Measurements from ENCODE around the gene SPRED2.

SPRED2 gene

DNA sequence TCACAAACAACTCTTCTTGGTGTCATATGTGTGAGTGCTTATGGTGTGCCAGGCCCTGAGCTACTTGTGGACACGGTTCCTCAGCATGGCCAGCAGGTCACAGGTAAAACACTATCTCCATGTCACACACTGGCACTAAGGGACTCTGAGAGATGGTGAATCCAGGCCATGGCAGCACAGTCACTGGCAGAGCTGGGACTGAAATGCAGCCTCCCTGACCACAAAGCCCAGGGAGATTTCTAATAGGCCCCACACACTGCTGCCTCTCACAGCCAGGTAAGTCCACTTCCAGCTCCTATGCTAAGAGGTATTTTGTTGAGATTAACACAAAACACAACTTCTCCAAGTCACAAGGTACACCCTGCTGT is 112.7 kb downstream of the SPRED2 start:
- ATAC-seq = no peak; the same call in 2 of the 3 replicates
- TF ChIP-seq BACH2 (CRISPR knock-in tag; IDR thresholded peaks at IDR 0.05; ENCODE audit: borderline replicate concordance) (no peak), TCF4 (CRISPR knock-in tag; IDR thresholded peaks at IDR 0.05; ENCODE audit: borderline replicate concordance) (no peak), SNAI2 (CRISPR knock-in tag; IDR thresholded peaks at IDR 0.05) (no peak), ZNF70 (CRISPR knock-in tag; IDR thresholded peaks at IDR 0.05) (no peak), CREB5 (CRISPR knock-in tag; IDR thresholded peaks at IDR 0.05; ENCODE audit: low read depth) (no peak), PPARA (CRISPR knock-in tag; IDR thresholded peaks at IDR 0.05; ENCODE audit: borderline replicate concordance) (no peak), RARB (CRISPR knock-in tag; IDR thresholded peaks at IDR 0.05) (no peak), OSR1 (CRISPR knock-in tag; IDR thresholded peaks at IDR 0.05) (no peak), CSDC2 (CRISPR knock-in tag; IDR thresholded peaks at IDR 0.05) (no peak), ESRRG (CRISPR knock-in tag; IDR thresholded peaks at IDR 0.05) (no peak), ISL1 (CRISPR knock-in tag; IDR thresholded peaks at IDR 0.05) (no peak)
- TF ChIP-seq, protein P1, sequence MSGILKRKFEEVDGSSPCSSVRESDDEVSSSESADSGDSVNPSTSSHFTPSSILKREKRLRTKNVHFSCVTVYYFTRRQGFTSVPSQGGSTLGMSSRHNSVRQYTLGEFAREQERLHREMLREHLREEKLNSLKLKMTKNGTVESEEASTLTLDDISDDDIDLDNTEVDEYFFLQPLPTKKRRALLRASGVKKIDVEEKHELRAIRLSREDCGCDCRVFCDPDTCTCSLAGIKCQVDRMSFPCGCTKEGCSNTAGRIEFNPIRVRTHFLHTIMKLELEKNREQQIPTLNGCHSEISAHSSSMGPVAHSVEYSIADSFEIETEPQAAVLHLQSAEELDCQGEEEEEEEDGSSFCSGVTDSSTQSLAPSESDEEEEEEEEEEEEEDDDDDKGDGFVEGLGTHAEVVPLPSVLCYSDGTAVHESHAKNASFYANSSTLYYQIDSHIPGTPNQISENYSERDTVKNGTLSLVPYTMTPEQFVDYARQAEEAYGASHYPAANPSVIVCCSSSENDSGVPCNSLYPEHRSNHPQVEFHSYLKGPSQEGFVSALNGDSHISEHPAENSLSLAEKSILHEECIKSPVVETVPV (CRISPR knock-in tag; IDR thresholded peaks at IDR 0.05) = no peak

- no peak for TF ChIP-seq CSDC2 (CRISPR knock-in tag; IDR thresholded peaks at IDR 0.05)
- TF ChIP-seq, protein P2, sequence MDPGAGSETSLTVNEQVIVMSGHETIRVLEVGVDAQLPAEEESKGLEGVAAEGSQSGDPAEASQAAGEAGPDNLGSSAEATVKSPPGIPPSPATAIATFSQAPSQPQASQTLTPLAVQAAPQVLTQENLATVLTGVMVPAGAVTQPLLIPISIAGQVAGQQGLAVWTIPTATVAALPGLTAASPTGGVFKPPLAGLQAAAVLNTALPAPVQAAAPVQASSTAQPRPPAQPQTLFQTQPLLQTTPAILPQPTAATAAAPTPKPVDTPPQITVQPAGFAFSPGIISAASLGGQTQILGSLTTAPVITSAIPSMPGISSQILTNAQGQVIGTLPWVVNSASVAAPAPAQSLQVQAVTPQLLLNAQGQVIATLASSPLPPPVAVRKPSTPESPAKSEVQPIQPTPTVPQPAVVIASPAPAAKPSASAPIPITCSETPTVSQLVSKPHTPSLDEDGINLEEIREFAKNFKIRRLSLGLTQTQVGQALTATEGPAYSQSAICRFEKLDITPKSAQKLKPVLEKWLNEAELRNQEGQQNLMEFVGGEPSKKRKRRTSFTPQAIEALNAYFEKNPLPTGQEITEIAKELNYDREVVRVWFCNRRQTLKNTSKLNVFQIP (CRISPR knock-in tag; IDR thresholded peaks at IDR 0.05; ENCODE audit: borderline replicate concordance, low read depth) = no peak
- no peak for TF ChIP-seq ZFP3 (CRISPR knock-in tag; IDR thresholded peaks at IDR 0.05)
- no peak for TF ChIP-seq GLIS3 (CRISPR knock-in tag; IDR thresholded peaks at IDR 0.05)
- no peak for TF ChIP-seq ESRRG (CRISPR knock-in tag; IDR thresholded peaks at IDR 0.05)
- no peak for TF ChIP-seq BACH2 (CRISPR knock-in tag; IDR thresholded peaks at IDR 0.05; ENCODE audit: borderline replicate concordance)
- TF ChIP-seq, protein P1 (CRISPR knock-in tag; IDR thresholded peaks at IDR 0.05) = no peak
- no peak for TF ChIP-seq ZC3H10 (CRISPR knock-in tag; IDR thresholded peaks at IDR 0.05)
- TF ChIP-seq CREB5 (CRISPR knock-in tag; IDR thresholded peaks at IDR 0.05; ENCODE audit: low read depth) = no peak
- TF ChIP-seq ZNF565 (CRISPR knock-in tag; conservative IDR thresholded peaks at IDR 0.05; ENCODE audit: low read depth) = no peak
- TF ChIP-seq RARB (CRISPR knock-in tag; IDR thresholded peaks at IDR 0.05) = no peak
- no peak for ATAC-seq
Observed at GRCh38 chr2:65319072-65319673, 113.2 kb downstream of the SPRED2 start.

DNA sequence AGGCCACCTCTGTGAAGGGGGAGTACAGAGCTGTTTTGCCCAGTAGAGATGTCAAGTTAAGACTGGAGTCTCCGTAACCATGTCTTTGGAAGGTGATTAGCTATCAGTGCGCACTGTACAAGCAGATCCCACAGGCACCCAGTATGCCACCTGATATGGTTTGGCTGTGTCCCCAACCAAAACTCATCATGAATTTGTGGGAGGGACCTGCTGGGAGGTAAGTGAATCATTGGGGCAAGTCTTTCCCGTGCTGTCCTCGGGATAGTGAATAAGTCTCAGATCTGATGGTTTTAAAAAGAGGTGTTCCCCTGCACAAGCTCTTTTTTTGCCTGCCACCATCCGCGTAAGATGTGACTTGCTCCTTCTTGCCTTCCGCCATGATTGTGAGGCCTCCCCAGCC is 114.6 kb downstream of the SPRED2 start:
- ATAC-seq = no peak
- no peak for TF ChIP-seq ARNTL (CRISPR knock-in tag; IDR thresholded peaks at IDR 0.05; ENCODE audit: borderline replicate concordance, low read depth)
- no peak for TF ChIP-seq ZFP3 (CRISPR knock-in tag; IDR thresholded peaks at IDR 0.05)
- TF ChIP-seq, protein P3, sequence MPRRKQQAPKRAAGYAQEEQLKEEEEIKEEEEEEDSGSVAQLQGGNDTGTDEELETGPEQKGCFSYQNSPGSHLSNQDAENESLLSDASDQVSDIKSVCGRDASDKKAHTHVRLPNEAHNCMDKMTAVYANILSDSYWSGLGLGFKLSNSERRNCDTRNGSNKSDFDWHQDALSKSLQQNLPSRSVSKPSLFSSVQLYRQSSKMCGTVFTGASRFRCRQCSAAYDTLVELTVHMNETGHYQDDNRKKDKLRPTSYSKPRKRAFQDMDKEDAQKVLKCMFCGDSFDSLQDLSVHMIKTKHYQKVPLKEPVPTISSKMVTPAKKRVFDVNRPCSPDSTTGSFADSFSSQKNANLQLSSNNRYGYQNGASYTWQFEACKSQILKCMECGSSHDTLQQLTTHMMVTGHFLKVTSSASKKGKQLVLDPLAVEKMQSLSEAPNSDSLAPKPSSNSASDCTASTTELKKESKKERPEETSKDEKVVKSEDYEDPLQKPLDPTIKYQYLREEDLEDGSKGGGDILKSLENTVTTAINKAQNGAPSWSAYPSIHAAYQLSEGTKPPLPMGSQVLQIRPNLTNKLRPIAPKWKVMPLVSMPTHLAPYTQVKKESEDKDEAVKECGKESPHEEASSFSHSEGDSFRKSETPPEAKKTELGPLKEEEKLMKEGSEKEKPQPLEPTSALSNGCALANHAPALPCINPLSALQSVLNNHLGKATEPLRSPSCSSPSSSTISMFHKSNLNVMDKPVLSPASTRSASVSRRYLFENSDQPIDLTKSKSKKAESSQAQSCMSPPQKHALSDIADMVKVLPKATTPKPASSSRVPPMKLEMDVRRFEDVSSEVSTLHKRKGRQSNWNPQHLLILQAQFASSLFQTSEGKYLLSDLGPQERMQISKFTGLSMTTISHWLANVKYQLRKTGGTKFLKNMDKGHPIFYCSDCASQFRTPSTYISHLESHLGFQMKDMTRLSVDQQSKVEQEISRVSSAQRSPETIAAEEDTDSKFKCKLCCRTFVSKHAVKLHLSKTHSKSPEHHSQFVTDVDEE (CRISPR knock-in tag; IDR thresholded peaks at IDR 0.05) = no peak
- no peak for TF ChIP-seq GLIS3 (CRISPR knock-in tag; IDR thresholded peaks at IDR 0.05)
- TF ChIP-seq TOX (CRISPR knock-in tag; IDR thresholded peaks at IDR 0.05; ENCODE audit: borderline replicate concordance) = no peak
- no peak for TF ChIP-seq CREB5 (CRISPR knock-in tag; IDR thresholded peaks at IDR 0.05; ENCODE audit: low read depth)
- no peak for TF ChIP-seq ZNF8 (CRISPR knock-in tag; IDR thresholded peaks at IDR 0.05)
- no peak for TF ChIP-seq ZNF565 (CRISPR knock-in tag; conservative IDR thresholded peaks at IDR 0.05; ENCODE audit: low read depth)
- no peak for TF ChIP-seq ZFP30 (CRISPR knock-in tag; IDR thresholded peaks at IDR 0.05)
- no peak for TF ChIP-seq OSR1 (CRISPR knock-in tag; IDR thresholded peaks at IDR 0.05)
- no peak for TF ChIP-seq PPARA (CRISPR knock-in tag; IDR thresholded peaks at IDR 0.05; ENCODE audit: borderline replicate concordance)
- no peak for TF ChIP-seq ZNF70 (CRISPR knock-in tag; IDR thresholded peaks at IDR 0.05)
- no peak for TF ChIP-seq RARB (CRISPR knock-in tag; IDR thresholded peaks at IDR 0.05)
- no peak for TF ChIP-seq ESRRG (CRISPR knock-in tag; IDR thresholded peaks at IDR 0.05)
- TF ChIP-seq ZC3H10 (CRISPR knock-in tag; IDR thresholded peaks at IDR 0.05) = no peak
- TF ChIP-seq, protein P2 (CRISPR knock-in tag; IDR thresholded peaks at IDR 0.05; ENCODE audit: borderline replicate concordance, low read depth) = no peak
- no peak for TF ChIP-seq BACH2 (CRISPR knock-in tag; IDR thresholded peaks at IDR 0.05; ENCODE audit: borderline replicate concordance)

Data from SK-N-SH treated with all-trans-retinoic acid at 6 μM for 48 hours (cell line).